ENCODE data around the gene WWOX. TPM values are rescaled to one million over a fixed set of nuclear protein-coding genes. Genes with fewer than 3 reads are reported as not detected.

The WWOX gene
- total and polyA plus RNA-seq, 2 of the 8 experiments (the other 6 are each of a cell fraction or from before 2014, with no cell fraction given): 5.4 to 16.7 TPM

DNA sequence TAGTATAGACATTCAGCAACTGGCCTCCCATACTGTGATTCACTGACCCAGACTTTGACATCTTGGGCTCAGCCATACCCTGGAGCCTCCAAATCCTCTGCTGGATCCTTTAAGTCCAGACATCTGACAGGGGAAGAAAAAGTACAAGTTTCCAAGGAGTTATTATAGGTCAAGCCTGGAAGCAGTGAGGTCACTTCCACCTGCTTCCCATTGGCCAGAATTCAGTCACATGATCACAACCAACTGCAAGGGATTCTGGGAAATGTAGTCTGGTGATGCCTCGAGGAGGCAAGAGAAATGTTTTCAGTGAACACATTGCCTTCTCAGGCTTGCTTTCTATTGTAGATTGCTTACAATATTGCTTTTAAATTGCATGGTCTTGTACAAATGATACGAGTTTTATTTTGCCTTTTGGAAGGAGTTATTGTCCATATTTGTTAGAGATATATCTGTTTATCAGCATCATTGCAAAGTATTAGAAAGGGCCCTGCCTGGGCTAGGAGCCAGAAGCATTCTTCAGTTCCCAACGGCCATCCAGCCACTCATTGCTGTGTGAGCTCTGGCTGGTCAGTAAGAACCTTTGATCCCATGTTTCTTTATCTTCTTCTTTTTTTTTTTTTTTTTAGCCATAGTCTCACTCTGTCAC lies 696.9 kb downstream of the WWOX start:
- CTCF ChIA-PET (ENCODE audit: partially characterized antibody): no interaction called here
- POLR2A ChIA-PET (ENCODE audit: partially characterized antibody): no interaction called here
- DNase-seq (ENCODE audit: low read depth in 1 of 2, low spot score in 2 of 2): peak; percentile 38 to 69
- TF ChIP-seq MAFK (IDR thresholded peaks at IDR 0.05; ENCODE audit: low read depth, low read length) (no peak), EGR1 (IDR thresholded peaks at IDR 0.05; ENCODE audit: borderline replicate concordance, low read depth, low read length) (no peak), POU5F1 (IDR thresholded peaks at IDR 0.05; ENCODE audit: low read depth, low read length) (no peak), ASH2L (IDR thresholded peaks at IDR 0.05; ENCODE audit: low read length) (no peak), CREB1 (IDR thresholded peaks at IDR 0.05) (peak; percentile 60; the same call in 1 of the 2 replicates), TAF1 (IDR thresholded peaks at IDR 0.05; ENCODE audit: low read depth, low read length) (no peak), CBX5 (IDR thresholded peaks at IDR 0.05; ENCODE audit: low read depth, low read length) (no peak), CHD2 (IDR thresholded peaks at IDR 0.05; ENCODE audit: low read length) (0 out of 2 replicates have a peak, but pooled peaks have one; percentile 54)
- TF ChIP-seq, protein P1, sequence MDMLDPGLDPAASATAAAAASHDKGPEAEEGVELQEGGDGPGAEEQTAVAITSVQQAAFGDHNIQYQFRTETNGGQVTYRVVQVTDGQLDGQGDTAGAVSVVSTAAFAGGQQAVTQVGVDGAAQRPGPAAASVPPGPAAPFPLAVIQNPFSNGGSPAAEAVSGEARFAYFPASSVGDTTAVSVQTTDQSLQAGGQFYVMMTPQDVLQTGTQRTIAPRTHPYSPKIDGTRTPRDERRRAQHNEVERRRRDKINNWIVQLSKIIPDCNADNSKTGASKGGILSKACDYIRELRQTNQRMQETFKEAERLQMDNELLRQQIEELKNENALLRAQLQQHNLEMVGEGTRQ (IDR thresholded peaks at IDR 0.05; ENCODE audit: low read length): peak; percentile 86
- TF ChIP-seq, protein P2, sequence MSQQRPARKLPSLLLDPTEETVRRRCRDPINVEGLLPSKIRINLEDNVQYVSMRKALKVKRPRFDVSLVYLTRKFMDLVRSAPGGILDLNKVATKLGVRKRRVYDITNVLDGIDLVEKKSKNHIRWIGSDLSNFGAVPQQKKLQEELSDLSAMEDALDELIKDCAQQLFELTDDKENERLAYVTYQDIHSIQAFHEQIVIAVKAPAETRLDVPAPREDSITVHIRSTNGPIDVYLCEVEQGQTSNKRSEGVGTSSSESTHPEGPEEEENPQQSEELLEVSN (IDR thresholded peaks at IDR 0.05): no peak
- TF ChIP-seq, protein P3, sequence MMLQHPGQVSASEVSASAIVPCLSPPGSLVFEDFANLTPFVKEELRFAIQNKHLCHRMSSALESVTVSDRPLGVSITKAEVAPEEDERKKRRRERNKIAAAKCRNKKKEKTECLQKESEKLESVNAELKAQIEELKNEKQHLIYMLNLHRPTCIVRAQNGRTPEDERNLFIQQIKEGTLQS (IDR thresholded peaks at IDR 0.05; ENCODE audit: insufficient read depth, low read depth, low read length): peak; percentile 71

More for the DNA sequence above, 696.9 kb downstream of the WWOX start:
- no peaks in the 10 kb centered on the region; a peak in 1 of 7 replicates for H3K27me3 ChIP-seq (replicated peaks in 1 of 4; ENCODE audit: control insufficient read depth in 3 of 4, extremely low read depth in 1 of 4, insufficient read depth in 3 of 4, low read length in 3 of 4)
- no peak overlapping the region for H3K56ac ChIP-seq (replicated peaks; ENCODE audit: insufficient read length, low read depth, low read length)
- H2AFZ ChIP-seq (ENCODE audit: low read length): peak overlapping the region; percentile 88
- H3K4me3 ChIP-seq (ENCODE audit: extremely low read depth in 1 of 4, insufficient read depth in 2 of 4, low read depth in 3 of 4, low read length in 4 of 4): no peak overlapping the region
- H2BK20ac ChIP-seq (ENCODE audit: low read length): no peak overlapping the region
- H2BK120ac ChIP-seq (replicated peaks; ENCODE audit: low read depth, low read length): no peak overlapping the region
- no peak overlapping the region for H3K4ac ChIP-seq (replicated peaks; ENCODE audit: insufficient read length, low read depth, low read length)
- H3K9me3 ChIP-seq (ENCODE audit: insufficient read depth in 2 of 2, low read depth in 1 of 2, low read length in 1 of 2): no peaks in the 10 kb centered on the region
- H4K91ac ChIP-seq (replicated peaks; ENCODE audit: insufficient read length, low read length): no peak overlapping the region
- no peak overlapping the region for H3K9ac ChIP-seq (replicated peaks in 1 of 4; ENCODE audit: extremely low read depth in 1 of 4, low read depth in 3 of 4, low read length in 3 of 4)
- peak; percentile 95 for FAIRE-seq
- no peaks in the 10 kb centered on the region for H4K20me1 ChIP-seq (replicated peaks in 1 of 2; ENCODE audit: control insufficient read depth in 1 of 2, insufficient read depth in 2 of 2, low read length in 2 of 2)
- H3K14ac ChIP-seq (ENCODE audit: insufficient read length): no peak overlapping the region
- no peak overlapping the region for H2BK15ac ChIP-seq (ENCODE audit: low read length)
- no peak overlapping the region for H2AK5ac ChIP-seq (ENCODE audit: low read depth, low read length)
- 74% methylated on average over 3 of the region's 3 CpGs; no CpG with 5 or more reads in 1 of the 2 experiments for WGBS, 2 experiments (ENCODE audit: extremely low coverage in 1 of 2, insufficient coverage in 1 of 2, insufficient read length in 1 of 2, insufficient replicate concordance in 2 of 2, low coverage in 1 of 2, low lambda C conversion rate in 2 of 2, missing lambda C conversion rate in 1 of 2)
- no peak overlapping the region; a peak in 1 of 4 replicates for H3K4me2 ChIP-seq (ENCODE audit: insufficient read depth in 1 of 2, low read depth in 2 of 2, low read length in 2 of 2)
- no peak overlapping the region for H4K5ac ChIP-seq (ENCODE audit: insufficient read length, low read depth, low read length)
- H3K23ac ChIP-seq (ENCODE audit: insufficient read length): no peak overlapping the region
- H2BK5ac ChIP-seq (ENCODE audit: low read depth, low read length): no peak overlapping the region
- no peaks in the 10 kb centered on the region for H3K79me1 ChIP-seq (ENCODE audit: low read depth, low read length)
- no peak overlapping the region for H3K18ac ChIP-seq (ENCODE audit: extremely low read depth, low read length)
- H2BK12ac ChIP-seq (ENCODE audit: low read depth, low read length): no peak overlapping the region
- H3K4me1 ChIP-seq (replicated peaks in 1 of 4; ENCODE audit: control insufficient read depth in 3 of 4, insufficient read depth in 4 of 4, low read length in 3 of 4): peaks cover 0 to 6% (median 1%) of the 10 kb centered on the region in 4 experiments; a peak in 2 of 7 replicates
- no peaks in the 10 kb centered on the region for H3K23me2 ChIP-seq (ENCODE audit: low read depth, low read length)
- no peak overlapping the region for H4K8ac ChIP-seq (ENCODE audit: extremely low read depth, insufficient read depth, low read length)
- no peaks in the 10 kb centered on the region for H3K79me2 ChIP-seq (ENCODE audit: control insufficient read depth in 1 of 2, insufficient read depth in 2 of 2, low read length in 2 of 2)
- H3K27ac ChIP-seq (ENCODE audit: low read depth, low read length): no peak overlapping the region
- no peaks in the 10 kb centered on the region for H3K36me3 ChIP-seq (ENCODE audit: control insufficient read depth in 2 of 4, insufficient read depth in 4 of 4, low read length in 3 of 4)

Data from H1 (cell line).